GM23338 (cell line): ENCODE results near the gene KCNQ5. TPM values are rescaled to one million over a fixed set of nuclear protein-coding genes. Genes with fewer than 3 reads are reported as not detected.

ENCODE experiments used
- ATAC-seq: fragments of 200-7000 bp; cut with Tn5 transposase; 3 replicates; pipeline ENCODE4 v1.9.1; 2020
- DNase-seq: peaks from one replicate; pipeline ENCODE4 v3.0.0-alpha.2; 2015; ENCODE audit warnings: low spot score
- H2AFZ ChIP-seq: fragments of 200-600 bp; sonication (generic); 2 replicates; pipeline ENCODE4 v1.8.0; 2016; ENCODE audit warnings: antibody characterized with exemption, mild to moderate bottlenecking, moderate library complexity
- H3F3A ChIP-seq: fragments of 200-600 bp; sonication (generic); replicated peaks from 2 replicates; pipeline ENCODE4 v1.8.0; 2017; ENCODE audit warnings: antibody characterized with exemption, mixed run types, low read depth
- H3K27ac ChIP-seq: fragments of 200-600 bp; sonication (generic); 2 replicates; pipeline ENCODE4 v1.6.1; 2016; ENCODE audit warnings: low read depth
- H3K27me3 ChIP-seq: fragments of 200-600 bp; sonication (generic); 2 replicates; pipeline ENCODE4 v1.8.0; 2016; ENCODE audit warnings: mild to moderate bottlenecking, mixed run types, moderate library complexity; ENCODE audit not compliant: insufficient read depth
- H3K36me3 ChIP-seq: fragments of 200-600 bp; sonication (generic); 2 replicates; pipeline ENCODE4 v1.8.0; 2016; ENCODE audit warnings: mild to moderate bottlenecking; ENCODE audit not compliant: insufficient read depth
- H3K4me1 ChIP-seq: fragments of 200-600 bp; sonication (generic); 2 replicates; pipeline ENCODE4 v1.8.0; 2016; ENCODE audit warnings: mild to moderate bottlenecking, moderate library complexity; ENCODE audit not compliant: insufficient read depth
- H3K4me2 ChIP-seq: fragments of 200-600 bp; sonication (generic); 2 replicates; pipeline ENCODE4 v1.7.1; 2017; ENCODE audit warnings: mixed run types
- H3K4me3 ChIP-seq: fragments of 200-600 bp; sonication (generic); 2 replicates; pipeline ENCODE4 v1.6.1; 2016; ENCODE audit warnings: mixed run types
- H3K79me2 ChIP-seq: fragments of 200-600 bp; sonication (generic); replicated peaks from 2 replicates; pipeline ENCODE4 v1.8.0; 2017; ENCODE audit warnings: mild to moderate bottlenecking; ENCODE audit not compliant: insufficient read depth
- H3K9me2 ChIP-seq: fragments of 200-600 bp; sonication (generic); 2 replicates; pipeline ENCODE4 v1.8.0; 2017; ENCODE audit not compliant: insufficient read depth
- H4K20me1 ChIP-seq: fragments of 200-600 bp; sonication (generic); replicated peaks from 2 replicates; pipeline ENCODE4 v1.8.0; 2017; ENCODE audit warnings: mild to moderate bottlenecking; ENCODE audit not compliant: insufficient read depth
- H3K27ac Mint-ChIP-seq: 2 replicates; pipeline ENCODE4 v1.8.0; 2020; ENCODE audit warnings: inconsistent platforms, mild to moderate bottlenecking, moderate library complexity, mixed read lengths
- H3K27me3 Mint-ChIP-seq: 3 replicates; pipeline ENCODE4 v1.8.0; 2022; ENCODE audit warnings: low read depth, mild to moderate bottlenecking, moderate library complexity, mixed read lengths, inconsistent platforms; ENCODE audit not compliant: insufficient read depth, poor library complexity
- H3K36me3 Mint-ChIP-seq: 3 replicates; pipeline ENCODE4 v1.8.0; 2021; ENCODE audit warnings: low read depth, mild to moderate bottlenecking, inconsistent platforms, moderate library complexity, mixed read lengths
- H3K4me1 Mint-ChIP-seq: 3 replicates; pipeline ENCODE4 v1.8.0; 2020; ENCODE audit warnings: mild to moderate bottlenecking, inconsistent platforms, mixed read lengths
- H3K4me3 Mint-ChIP-seq: 3 replicates; pipeline ENCODE4 v1.8.0; 2021; ENCODE audit warnings: moderate library complexity, mild to moderate bottlenecking, inconsistent platforms, mixed read lengths
- H3K9me3 Mint-ChIP-seq: 3 replicates; pipeline ENCODE4 v1.8.0; 2020; ENCODE audit warnings: moderate library complexity, mild to moderate bottlenecking, inconsistent platforms, mixed read lengths
- CREB1 ChIP-seq: fragments of 250-450 bp; sonication (Bioruptor Pico); IDR thresholded peaks from 2 replicates; pipeline ENCODE4 v1.5.0; 2020; ENCODE audit warnings: low read depth, mild to moderate bottlenecking, moderate library complexity
- EZH2 ChIP-seq: fragments of 200-600 bp; sonication (generic); IDR thresholded peaks from one replicate; pipeline ENCODE4 v1.8.0; 2017; ENCODE audit warnings: antibody characterized with exemption, mild to moderate bottlenecking, low read depth; ENCODE audit not compliant: unreplicated experiment
- JUNB ChIP-seq: IDR thresholded peaks from one replicate; pipeline ENCODE4 v1.6.1; 2016; ENCODE audit warnings: antibody characterized with exemption; ENCODE audit not compliant: unreplicated experiment
- NANOG ChIP-seq: IDR thresholded peaks from 2 replicates; pipeline ENCODE4 v1.6.1; 2016; ENCODE audit warnings: antibody characterized with exemption, borderline replicate concordance
- STAT1 ChIP-seq: IDR thresholded peaks from one replicate; pipeline ENCODE4 v1.6.1; 2016; ENCODE audit warnings: antibody characterized with exemption; ENCODE audit not compliant: unreplicated experiment
- ZNF114 ChIP-seq: fragments of 250-450 bp; sonication (Bioruptor Pico); IDR thresholded peaks from 2 replicates; pipeline ENCODE4 v1.5.0; 2020; ENCODE audit warnings: mild to moderate bottlenecking, moderate library complexity
- ZNF331 ChIP-seq: fragments of 250-450 bp; sonication (Bioruptor Pico); IDR thresholded peaks from 2 replicates; pipeline ENCODE4 v1.5.0; 2020; ENCODE audit warnings: low read depth, mild to moderate bottlenecking, moderate library complexity
- polyA plus RNA-seq: library from polyadenylated mRNA; unstranded; fragments of >200 nt; fragmentation: Nextera tagmentation; extraction: Ambion mirVana; gene quantifications from 2 replicates; pipeline ENCODE4 v1.2.1, GENCODE V29; 2016
- total RNA-seq: library from RNA; depleted of rRNA; stranded (reverse); fragments of >200 nt; shearing (Covaris generic); gene quantifications from 2 replicates; pipeline ENCODE4 v1.2.3, GENCODE V29; 2014
- TF ChIP-seq, protein P1 (sequence below), 2 experiments: fragments of 200-600 bp in 1 of 2; sonication (generic) in 1 of 2; conservative IDR thresholded peaks; 2 replicates each; pipeline versions ENCODE4 v1.5.1 to v1.6.1; 2016 to 2017; ENCODE audit warnings: antibody characterized with exemption in 2 of 2, low read depth in 2 of 2, mild to moderate bottlenecking in 2 of 2, moderate library complexity in 1 of 2
- TF ChIP-seq, protein P2 (sequence below): fragments of 250-450 bp; sonication (Bioruptor Pico); IDR thresholded peaks from 2 replicates; pipeline ENCODE4 v1.5.0; 2020; ENCODE audit warnings: mild to moderate bottlenecking, moderate library complexity
- TF ChIP-seq, protein P3 (sequence below): IDR thresholded peaks from one replicate; pipeline ENCODE4 v1.6.1; 2018; ENCODE audit warnings: antibody characterized with exemption; ENCODE audit not compliant: unreplicated experiment
- TF ChIP-seq, protein P4 (sequence below): IDR thresholded peaks from 2 replicates; pipeline ENCODE4 v1.6.1; 2016; ENCODE audit warnings: antibody characterized with exemption

The KCNQ5 gene
- total and polyA plus RNA-seq, 2 experiments from 2014 or later, result 0.68 to 0.87 TPM

DNA sequence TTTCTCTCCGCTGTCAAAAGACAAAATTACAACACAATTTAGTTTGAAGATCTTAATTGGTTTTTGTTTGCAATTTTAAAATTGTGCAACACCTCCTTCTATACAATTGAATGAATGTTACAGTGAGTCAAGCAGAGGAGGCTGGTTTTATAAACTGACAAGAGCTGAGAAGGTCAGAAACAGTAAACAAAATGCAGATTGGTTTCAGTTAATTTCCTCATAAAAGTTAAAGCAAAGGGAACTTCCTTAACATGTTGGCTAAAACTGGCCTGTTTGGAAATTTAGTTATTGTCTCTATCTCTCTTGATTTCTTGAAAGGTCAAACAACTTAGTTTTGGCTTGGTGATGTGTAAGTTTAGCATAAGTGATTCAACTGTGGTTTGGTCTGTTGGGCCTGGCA is 581.2 kb downstream of the KCNQ5 start:
- H3K27ac ChIP-seq, result no peak overlapping the region
- H3K4me2 ChIP-seq, result no peak overlapping the region
- Mint-ChIP-seq H3K4me1 (peaks cover 26% of the 10 kb centered on the region), H3K27ac (no peak overlapping the region), H3K27me3 (peaks cover 11% of the 10 kb centered on the region), H3K36me3 (peaks cover 16% of the 10 kb centered on the region; the same call in 2 of the 3 replicates), H3K9me3 (peaks cover 29% of the 10 kb centered on the region), H3K4me3 (no peak overlapping the region)
- no peaks in the 10 kb centered on the region for H3K27me3 ChIP-seq
- H3K36me3 ChIP-seq, result no peaks in the 10 kb centered on the region
- TF ChIP-seq JUNB (no peak), EZH2 (no peak), ZNF331 (no peak), ZNF114 (no peak), STAT1 (no peak), CREB1 (CRISPR knock-in tag) (no peak), NANOG (no peak)
- TF ChIP-seq, protein P1, sequence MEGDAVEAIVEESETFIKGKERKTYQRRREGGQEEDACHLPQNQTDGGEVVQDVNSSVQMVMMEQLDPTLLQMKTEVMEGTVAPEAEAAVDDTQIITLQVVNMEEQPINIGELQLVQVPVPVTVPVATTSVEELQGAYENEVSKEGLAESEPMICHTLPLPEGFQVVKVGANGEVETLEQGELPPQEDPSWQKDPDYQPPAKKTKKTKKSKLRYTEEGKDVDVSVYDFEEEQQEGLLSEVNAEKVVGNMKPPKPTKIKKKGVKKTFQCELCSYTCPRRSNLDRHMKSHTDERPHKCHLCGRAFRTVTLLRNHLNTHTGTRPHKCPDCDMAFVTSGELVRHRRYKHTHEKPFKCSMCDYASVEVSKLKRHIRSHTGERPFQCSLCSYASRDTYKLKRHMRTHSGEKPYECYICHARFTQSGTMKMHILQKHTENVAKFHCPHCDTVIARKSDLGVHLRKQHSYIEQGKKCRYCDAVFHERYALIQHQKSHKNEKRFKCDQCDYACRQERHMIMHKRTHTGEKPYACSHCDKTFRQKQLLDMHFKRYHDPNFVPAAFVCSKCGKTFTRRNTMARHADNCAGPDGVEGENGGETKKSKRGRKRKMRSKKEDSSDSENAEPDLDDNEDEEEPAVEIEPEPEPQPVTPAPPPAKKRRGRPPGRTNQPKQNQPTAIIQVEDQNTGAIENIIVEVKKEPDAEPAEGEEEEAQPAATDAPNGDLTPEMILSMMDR (conservative IDR thresholded peaks at IDR 0.05; ENCODE audit: low read depth in 2 of 2), result no peak
- TF ChIP-seq, protein P2, sequence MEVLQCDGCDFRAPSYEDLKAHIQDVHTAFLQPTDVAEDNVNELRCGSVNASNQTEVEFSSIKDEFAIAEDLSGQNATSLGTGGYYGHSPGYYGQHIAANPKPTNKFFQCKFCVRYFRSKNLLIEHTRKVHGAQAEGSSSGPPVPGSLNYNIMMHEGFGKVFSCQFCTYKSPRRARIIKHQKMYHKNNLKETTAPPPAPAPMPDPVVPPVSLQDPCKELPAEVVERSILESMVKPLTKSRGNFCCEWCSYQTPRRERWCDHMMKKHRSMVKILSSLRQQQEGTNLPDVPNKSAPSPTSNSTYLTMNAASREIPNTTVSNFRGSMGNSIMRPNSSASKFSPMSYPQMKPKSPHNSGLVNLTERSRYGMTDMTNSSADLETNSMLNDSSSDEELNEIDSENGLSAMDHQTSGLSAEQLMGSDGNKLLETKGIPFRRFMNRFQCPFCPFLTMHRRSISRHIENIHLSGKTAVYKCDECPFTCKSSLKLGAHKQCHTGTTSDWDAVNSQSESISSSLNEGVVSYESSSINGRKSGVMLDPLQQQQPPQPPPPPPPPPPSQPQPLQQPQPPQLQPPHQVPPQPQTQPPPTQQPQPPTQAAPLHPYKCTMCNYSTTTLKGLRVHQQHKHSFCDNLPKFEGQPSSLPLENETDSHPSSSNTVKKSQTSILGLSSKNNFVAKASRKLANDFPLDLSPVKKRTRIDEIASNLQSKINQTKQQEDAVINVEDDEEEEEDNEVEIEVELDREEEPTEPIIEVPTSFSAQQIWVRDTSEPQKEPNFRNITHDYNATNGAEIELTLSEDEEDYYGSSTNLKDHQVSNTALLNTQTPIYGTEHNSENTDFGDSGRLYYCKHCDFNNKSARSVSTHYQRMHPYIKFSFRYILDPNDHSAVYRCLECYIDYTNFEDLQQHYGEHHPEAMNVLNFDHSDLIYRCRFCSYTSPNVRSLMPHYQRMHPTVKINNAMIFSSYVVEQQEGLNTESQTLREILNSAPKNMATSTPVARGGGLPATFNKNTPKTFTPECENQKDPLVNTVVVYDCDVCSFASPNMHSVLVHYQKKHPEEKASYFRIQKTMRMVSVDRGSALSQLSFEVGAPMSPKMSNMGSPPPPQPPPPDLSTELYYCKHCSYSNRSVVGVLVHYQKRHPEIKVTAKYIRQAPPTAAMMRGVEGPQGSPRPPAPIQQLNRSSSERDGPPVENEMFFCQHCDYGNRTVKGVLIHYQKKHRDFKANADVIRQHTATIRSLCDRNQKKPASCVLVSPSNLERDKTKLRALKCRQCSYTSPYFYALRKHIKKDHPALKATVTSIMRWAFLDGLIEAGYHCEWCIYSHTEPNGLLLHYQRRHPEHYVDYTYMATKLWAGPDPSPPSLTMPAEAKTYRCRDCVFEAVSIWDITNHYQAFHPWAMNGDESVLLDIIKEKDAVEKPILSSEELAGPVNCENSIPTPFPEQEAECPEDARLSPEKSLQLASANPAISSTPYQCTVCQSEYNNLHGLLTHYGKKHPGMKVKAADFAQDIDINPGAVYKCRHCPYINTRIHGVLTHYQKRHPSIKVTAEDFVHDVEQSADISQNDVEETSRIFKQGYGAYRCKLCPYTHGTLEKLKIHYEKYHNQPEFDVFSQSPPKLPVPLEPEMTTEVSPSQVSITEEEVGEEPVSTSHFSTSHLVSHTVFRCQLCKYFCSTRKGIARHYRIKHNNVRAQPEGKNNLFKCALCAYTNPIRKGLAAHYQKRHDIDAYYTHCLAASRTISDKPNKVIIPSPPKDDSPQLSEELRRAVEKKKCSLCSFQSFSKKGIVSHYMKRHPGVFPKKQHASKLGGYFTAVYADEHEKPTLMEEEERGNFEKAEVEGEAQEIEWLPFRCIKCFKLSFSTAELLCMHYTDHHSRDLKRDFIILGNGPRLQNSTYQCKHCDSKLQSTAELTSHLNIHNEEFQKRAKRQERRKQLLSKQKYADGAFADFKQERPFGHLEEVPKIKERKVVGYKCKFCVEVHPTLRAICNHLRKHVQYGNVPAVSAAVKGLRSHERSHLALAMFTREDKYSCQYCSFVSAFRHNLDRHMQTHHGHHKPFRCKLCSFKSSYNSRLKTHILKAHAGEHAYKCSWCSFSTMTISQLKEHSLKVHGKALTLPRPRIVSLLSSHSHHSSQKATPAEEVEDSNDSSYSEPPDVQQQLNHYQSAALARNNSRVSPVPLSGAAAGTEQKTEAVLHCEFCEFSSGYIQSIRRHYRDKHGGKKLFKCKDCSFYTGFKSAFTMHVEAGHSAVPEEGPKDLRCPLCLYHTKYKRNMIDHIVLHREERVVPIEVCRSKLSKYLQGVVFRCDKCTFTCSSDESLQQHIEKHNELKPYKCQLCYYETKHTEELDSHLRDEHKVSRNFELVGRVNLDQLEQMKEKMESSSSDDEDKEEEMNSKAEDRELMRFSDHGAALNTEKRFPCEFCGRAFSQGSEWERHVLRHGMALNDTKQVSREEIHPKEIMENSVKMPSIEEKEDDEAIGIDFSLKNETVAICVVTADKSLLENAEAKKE (CRISPR knock-in tag), result no peak
- TF ChIP-seq, protein P3, sequence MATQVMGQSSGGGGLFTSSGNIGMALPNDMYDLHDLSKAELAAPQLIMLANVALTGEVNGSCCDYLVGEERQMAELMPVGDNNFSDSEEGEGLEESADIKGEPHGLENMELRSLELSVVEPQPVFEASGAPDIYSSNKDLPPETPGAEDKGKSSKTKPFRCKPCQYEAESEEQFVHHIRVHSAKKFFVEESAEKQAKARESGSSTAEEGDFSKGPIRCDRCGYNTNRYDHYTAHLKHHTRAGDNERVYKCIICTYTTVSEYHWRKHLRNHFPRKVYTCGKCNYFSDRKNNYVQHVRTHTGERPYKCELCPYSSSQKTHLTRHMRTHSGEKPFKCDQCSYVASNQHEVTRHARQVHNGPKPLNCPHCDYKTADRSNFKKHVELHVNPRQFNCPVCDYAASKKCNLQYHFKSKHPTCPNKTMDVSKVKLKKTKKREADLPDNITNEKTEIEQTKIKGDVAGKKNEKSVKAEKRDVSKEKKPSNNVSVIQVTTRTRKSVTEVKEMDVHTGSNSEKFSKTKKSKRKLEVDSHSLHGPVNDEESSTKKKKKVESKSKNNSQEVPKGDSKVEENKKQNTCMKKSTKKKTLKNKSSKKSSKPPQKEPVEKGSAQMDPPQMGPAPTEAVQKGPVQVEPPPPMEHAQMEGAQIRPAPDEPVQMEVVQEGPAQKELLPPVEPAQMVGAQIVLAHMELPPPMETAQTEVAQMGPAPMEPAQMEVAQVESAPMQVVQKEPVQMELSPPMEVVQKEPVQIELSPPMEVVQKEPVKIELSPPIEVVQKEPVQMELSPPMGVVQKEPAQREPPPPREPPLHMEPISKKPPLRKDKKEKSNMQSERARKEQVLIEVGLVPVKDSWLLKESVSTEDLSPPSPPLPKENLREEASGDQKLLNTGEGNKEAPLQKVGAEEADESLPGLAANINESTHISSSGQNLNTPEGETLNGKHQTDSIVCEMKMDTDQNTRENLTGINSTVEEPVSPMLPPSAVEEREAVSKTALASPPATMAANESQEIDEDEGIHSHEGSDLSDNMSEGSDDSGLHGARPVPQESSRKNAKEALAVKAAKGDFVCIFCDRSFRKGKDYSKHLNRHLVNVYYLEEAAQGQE, result no peak
- TF ChIP-seq, protein P4, sequence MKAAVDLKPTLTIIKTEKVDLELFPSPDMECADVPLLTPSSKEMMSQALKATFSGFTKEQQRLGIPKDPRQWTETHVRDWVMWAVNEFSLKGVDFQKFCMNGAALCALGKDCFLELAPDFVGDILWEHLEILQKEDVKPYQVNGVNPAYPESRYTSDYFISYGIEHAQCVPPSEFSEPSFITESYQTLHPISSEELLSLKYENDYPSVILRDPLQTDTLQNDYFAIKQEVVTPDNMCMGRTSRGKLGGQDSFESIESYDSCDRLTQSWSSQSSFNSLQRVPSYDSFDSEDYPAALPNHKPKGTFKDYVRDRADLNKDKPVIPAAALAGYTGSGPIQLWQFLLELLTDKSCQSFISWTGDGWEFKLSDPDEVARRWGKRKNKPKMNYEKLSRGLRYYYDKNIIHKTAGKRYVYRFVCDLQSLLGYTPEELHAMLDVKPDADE, result no peak
- no peak for DNase-seq
- no peak overlapping the region for H2AFZ ChIP-seq
- H3K4me3 ChIP-seq, result no peak overlapping the region
- H3K4me1 ChIP-seq, result peaks cover 23% of the 10 kb centered on the region
- H3F3A ChIP-seq, result no peaks in the 10 kb centered on the region
- no peaks in the 10 kb centered on the region for H4K20me1 ChIP-seq
- ATAC-seq, result no peak
- H3K9me2 ChIP-seq, result 0 out of 2 replicates have a peak, but pooled peaks cover 2% of the 10 kb centered on the region
- no peaks in the 10 kb centered on the region for H3K79me2 ChIP-seq
